Measurements from ENCODE around the gene TMEM164.

Gene TMEM164

GRCh38 chrX:110133735-110134370 lies 130.9 kb downstream of the TMEM164 start:
- DNase-seq (ENCODE audit: extremely low spot score): no peak
- POLR2A ChIA-PET: no interaction called here
- no peak for TF ChIP-seq PKNOX1 (IDR thresholded peaks at IDR 0.05)
- no peak for TF ChIP-seq SUZ12 (IDR thresholded peaks at IDR 0.05)
- TF ChIP-seq LEF1 (IDR thresholded peaks at IDR 0.05; ENCODE audit: borderline replicate concordance): no peak
- no peak for TF ChIP-seq SP1 (IDR thresholded peaks at IDR 0.05)
- no peak for TF ChIP-seq FOXM1 (IDR thresholded peaks at IDR 0.05; ENCODE audit: borderline replicate concordance)
- CTCF ChIA-PET: interaction anchor here (2.9 kb wide), 1 partner anchor 13 kb away, joined by 15 read pairs; no protein-coding TSS in a partner anchor

GRCh38 chrX:110135618-110136017 lies 132.7 kb downstream of the TMEM164 start:
- ChIA-PET CTCF (no interaction called here), POLR2A (no interaction called here)
- DNase-seq (ENCODE audit: extremely low spot score): no peak
- no peak for TF ChIP-seq SP1 (IDR thresholded peaks at IDR 0.05)
- no peak for TF ChIP-seq FOXA1 (IDR thresholded peaks at IDR 0.05)
- no peak for TF ChIP-seq PKNOX1 (IDR thresholded peaks at IDR 0.05)
- TF ChIP-seq FOXM1 (IDR thresholded peaks at IDR 0.05; ENCODE audit: borderline replicate concordance): no peak
- no peak for TF ChIP-seq BHLHE40 (IDR thresholded peaks at IDR 0.05; ENCODE audit: borderline replicate concordance)

- no peak for TF ChIP-seq SP1 (IDR thresholded peaks at IDR 0.05)
- no peak for TF ChIP-seq FOXM1 (IDR thresholded peaks at IDR 0.05; ENCODE audit: borderline replicate concordance)
- no peak for TF ChIP-seq FOXK2 (IDR thresholded peaks at IDR 0.05)
- TF ChIP-seq ZNF384 (IDR thresholded peaks at IDR 0.05): no peak
- no peak for TF ChIP-seq CTBP1 (IDR thresholded peaks at IDR 0.05; ENCODE audit: borderline replicate concordance)
- no peak for TF ChIP-seq FOXA1 (IDR thresholded peaks at IDR 0.05)
- TF ChIP-seq TARDBP (IDR thresholded peaks at IDR 0.05): no peak
- TF ChIP-seq HDGF (IDR thresholded peaks at IDR 0.05; ENCODE audit: borderline replicate concordance): no peak
- TF ChIP-seq BHLHE40 (IDR thresholded peaks at IDR 0.05; ENCODE audit: borderline replicate concordance): no peak
- TF ChIP-seq PKNOX1 (IDR thresholded peaks at IDR 0.05): no peak
- CTCF ChIA-PET: interaction anchor here (1.5 kb wide), 2 partner anchors 11 to 245 kb away, joined by 3 to 9 read pairs; no protein-coding TSS in a partner anchor
- no peak for DNase-seq (ENCODE audit: extremely low spot score)
- POLR2A ChIA-PET: no interaction called here
Observed at GRCh38 chrX:110136136-110136535, 133.2 kb downstream of the TMEM164 start.

- ChIA-PET CTCF (no interaction called here), POLR2A (no interaction called here)
- TF ChIP-seq NFRKB (IDR thresholded peaks at IDR 0.05) (no peak), HDGF (IDR thresholded peaks at IDR 0.05; ENCODE audit: borderline replicate concordance) (no peak), ELF4 (IDR thresholded peaks at IDR 0.05) (no peak), BHLHE40 (IDR thresholded peaks at IDR 0.05; ENCODE audit: borderline replicate concordance) (no peak), L3MBTL2 (conservative IDR thresholded peaks at IDR 0.05) (no peak), FOXA1 (IDR thresholded peaks at IDR 0.05) (no peak), TARDBP (IDR thresholded peaks at IDR 0.05) (no peak), FOXM1 (IDR thresholded peaks at IDR 0.05; ENCODE audit: borderline replicate concordance) (no peak), FOXK2 (IDR thresholded peaks at IDR 0.05) (no peak), CTBP1 (IDR thresholded peaks at IDR 0.05; ENCODE audit: borderline replicate concordance) (no peak), SP1 (IDR thresholded peaks at IDR 0.05) (no peak), PKNOX1 (IDR thresholded peaks at IDR 0.05) (no peak)
- DNase-seq (ENCODE audit: extremely low spot score): no peak
Observed at GRCh38 chrX:110138557-110138956, 135.6 kb downstream of the TMEM164 start.

- POLR2A ChIA-PET: no interaction called here
- CTCF ChIA-PET: no interaction called here
- DNase-seq (ENCODE audit: extremely low spot score): no peak
- TF ChIP-seq SP1 (IDR thresholded peaks at IDR 0.05) (no peak), FOXA1 (IDR thresholded peaks at IDR 0.05) (no peak), ZNF384 (IDR thresholded peaks at IDR 0.05) (no peak), ELF4 (IDR thresholded peaks at IDR 0.05) (no peak), BHLHE40 (IDR thresholded peaks at IDR 0.05; ENCODE audit: borderline replicate concordance) (no peak), ARNT (IDR thresholded peaks at IDR 0.05) (no peak), NFRKB (IDR thresholded peaks at IDR 0.05) (no peak), FOXK2 (IDR thresholded peaks at IDR 0.05) (no peak), FOXM1 (IDR thresholded peaks at IDR 0.05; ENCODE audit: borderline replicate concordance) (no peak), TARDBP (IDR thresholded peaks at IDR 0.05) (no peak), SUZ12 (IDR thresholded peaks at IDR 0.05) (no peak), LEF1 (IDR thresholded peaks at IDR 0.05; ENCODE audit: borderline replicate concordance) (no peak), HDGF (IDR thresholded peaks at IDR 0.05; ENCODE audit: borderline replicate concordance) (no peak), PKNOX1 (IDR thresholded peaks at IDR 0.05) (no peak), L3MBTL2 (conservative IDR thresholded peaks at IDR 0.05) (no peak), CTBP1 (IDR thresholded peaks at IDR 0.05; ENCODE audit: borderline replicate concordance) (no peak)
Observed at GRCh38 chrX:110139172-110139571, 136.3 kb downstream of the TMEM164 start.

Measured in HEK293T (cell line).